Fibroblast of villous mesenchyme (primary cell): Measurements from ENCODE around the gene SLC44A1. TPM values are rescaled to one million over a fixed set of nuclear protein-coding genes. Genes with fewer than 3 reads are reported as not detected.

ENCODE experiments used
- DNase-seq: peaks from one replicate; pipeline ENCODE4 v3.0.0-alpha.2; 2010; ENCODE audit warnings: low read depth
- H3K4me3 ChIP-seq: 2 replicates; pipeline ENCODE4 v1.5.1; 2011; ENCODE audit warnings: low read depth, mild to moderate bottlenecking, low read length
- total RNA-seq: library from RNA; depleted of rRNA; stranded (reverse); fragments of >200 nt; gene quantifications from 2 replicates; pipeline ENCODE4 v1.2.3, GENCODE V29; 2012
- TF ChIP-seq, protein P1 (sequence below): IDR thresholded peaks from 2 replicates; pipeline ENCODE4 v1.5.1; 2012; ENCODE audit warnings: low read depth, mild to moderate bottlenecking, low read length; ENCODE audit not compliant: insufficient read depth

The SLC44A1 gene
- total RNA-seq, 1 donor, result 37.1 TPM

DNA sequence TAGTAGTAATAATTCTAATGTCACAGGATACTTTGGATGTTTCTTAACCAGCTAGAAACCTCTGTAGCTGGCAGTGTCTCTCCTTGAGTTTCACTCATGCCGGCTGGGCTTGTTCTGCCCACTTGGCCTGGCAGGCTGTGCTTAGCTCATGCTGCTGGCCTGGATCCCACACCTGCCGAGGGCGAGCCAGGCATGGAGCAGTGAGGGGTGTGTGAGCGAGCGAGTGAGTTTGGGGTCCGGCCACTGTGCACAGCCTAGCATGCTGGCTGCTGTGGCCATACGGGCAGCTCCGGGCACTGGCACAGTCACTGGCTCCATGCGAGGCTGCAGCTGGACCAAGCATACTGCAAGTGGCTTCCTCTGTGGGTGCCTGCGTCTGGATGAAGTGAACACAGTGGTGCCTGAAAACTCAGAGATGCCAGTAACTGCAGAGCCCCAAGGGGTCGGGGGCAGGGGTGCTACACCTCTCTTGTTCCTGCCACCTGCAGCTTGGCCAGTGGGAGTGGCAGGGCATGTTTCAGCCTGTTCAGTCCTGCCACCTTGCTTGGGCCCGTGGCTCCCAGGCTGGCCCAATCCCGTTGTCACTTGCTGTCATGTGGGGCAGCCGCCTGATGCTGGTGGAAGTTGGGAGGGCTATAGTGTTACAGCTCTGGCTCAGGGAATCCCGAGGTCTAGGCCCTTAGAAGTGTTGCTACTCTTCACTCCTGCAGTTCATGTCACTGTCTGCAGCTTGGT, 213.3 kb downstream of the SLC44A1 start:
- no peak for DNase-seq
- no peak overlapping the region for H3K4me3 ChIP-seq
- TF ChIP-seq, protein P1, sequence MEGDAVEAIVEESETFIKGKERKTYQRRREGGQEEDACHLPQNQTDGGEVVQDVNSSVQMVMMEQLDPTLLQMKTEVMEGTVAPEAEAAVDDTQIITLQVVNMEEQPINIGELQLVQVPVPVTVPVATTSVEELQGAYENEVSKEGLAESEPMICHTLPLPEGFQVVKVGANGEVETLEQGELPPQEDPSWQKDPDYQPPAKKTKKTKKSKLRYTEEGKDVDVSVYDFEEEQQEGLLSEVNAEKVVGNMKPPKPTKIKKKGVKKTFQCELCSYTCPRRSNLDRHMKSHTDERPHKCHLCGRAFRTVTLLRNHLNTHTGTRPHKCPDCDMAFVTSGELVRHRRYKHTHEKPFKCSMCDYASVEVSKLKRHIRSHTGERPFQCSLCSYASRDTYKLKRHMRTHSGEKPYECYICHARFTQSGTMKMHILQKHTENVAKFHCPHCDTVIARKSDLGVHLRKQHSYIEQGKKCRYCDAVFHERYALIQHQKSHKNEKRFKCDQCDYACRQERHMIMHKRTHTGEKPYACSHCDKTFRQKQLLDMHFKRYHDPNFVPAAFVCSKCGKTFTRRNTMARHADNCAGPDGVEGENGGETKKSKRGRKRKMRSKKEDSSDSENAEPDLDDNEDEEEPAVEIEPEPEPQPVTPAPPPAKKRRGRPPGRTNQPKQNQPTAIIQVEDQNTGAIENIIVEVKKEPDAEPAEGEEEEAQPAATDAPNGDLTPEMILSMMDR, result no peak

GRCh38 chr9:105458404-105458803, 214.0 kb downstream of the SLC44A1 start:
- TF ChIP-seq, protein P1, result no peak
- DNase-seq, result no peak
- H3K4me3 ChIP-seq, result no peak overlapping the region

- TF ChIP-seq, protein P1, result no peak
- H3K4me3 ChIP-seq, result no peak overlapping the region
- DNase-seq, result no peak
Observed at GRCh38 chr9:105459336-105459735, 214.9 kb downstream of the SLC44A1 start.

GRCh38 chr9:105466898-105467455, 222.5 kb downstream of the SLC44A1 start:
- H3K4me3 ChIP-seq, result no peak overlapping the region
- TF ChIP-seq, protein P1, result no peak
- no peak for DNase-seq

- no peak for DNase-seq
- no peak overlapping the region for H3K4me3 ChIP-seq
- TF ChIP-seq, protein P1, result no peak
Observed at GRCh38 chr9:105468875-105469274, 224.4 kb downstream of the SLC44A1 start.

DNA sequence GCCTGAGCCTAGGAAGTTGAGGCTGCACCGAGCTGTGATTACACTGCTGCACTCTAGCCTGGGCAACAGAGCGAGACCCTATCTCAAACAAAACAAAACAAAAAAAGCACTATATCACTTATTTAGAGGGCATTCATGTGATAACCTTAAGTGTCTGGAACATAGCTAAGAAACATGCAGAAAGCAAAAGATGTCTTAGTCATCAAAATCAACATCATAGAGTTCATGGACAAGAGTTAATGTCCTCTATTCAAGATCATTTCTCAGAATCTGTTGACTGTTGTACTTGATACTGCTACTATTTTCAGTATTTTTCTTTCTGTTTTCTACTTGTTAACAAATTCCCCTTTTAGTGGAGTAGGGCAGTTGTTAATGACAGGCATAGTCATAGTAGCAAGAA, 228.8 kb downstream of the SLC44A1 start:
- TF ChIP-seq, protein P1, result no peak
- H3K4me3 ChIP-seq, result no peak overlapping the region
- no peak for DNase-seq
